ENCODE results near the gene BABAM2. TPM values are rescaled to one million over a fixed set of nuclear protein-coding genes. Genes with fewer than 3 reads are reported as not detected.

Gene BABAM2
- total RNA-seq, 2 donors from 2014 or later = 39.1 to 43.1 TPM

GRCh38 chr2:28292491-28292890, 402.0 kb downstream of the BABAM2 start:
- intact Hi-C loops (cut with DNase I) = no loop called here
- no peak for DNase-seq (ENCODE audit: low spot score)

DNA sequence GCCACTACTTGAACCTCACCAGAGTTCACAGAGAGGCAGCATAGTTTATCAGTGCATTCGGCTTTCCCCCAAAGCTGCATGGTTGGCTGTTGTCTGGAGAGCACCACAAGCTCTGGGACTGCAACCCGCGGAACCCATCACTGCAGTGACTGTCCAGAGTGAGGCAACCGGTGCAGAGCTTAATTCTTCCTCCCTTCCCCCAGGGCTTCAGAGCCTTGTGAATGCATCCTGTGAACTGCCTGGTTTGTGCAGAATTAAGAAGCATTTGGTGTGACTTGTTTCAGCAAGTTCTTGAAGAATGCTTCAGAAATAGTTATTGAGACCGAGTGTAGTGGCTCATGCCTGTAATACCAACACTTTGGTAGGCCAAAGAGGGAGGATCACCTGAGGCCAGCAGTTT, 402.9 kb downstream of the BABAM2 start:
- no peak for DNase-seq (ENCODE audit: low spot score)
- intact Hi-C loops (cut with DNase I) = no loop called here

DNA sequence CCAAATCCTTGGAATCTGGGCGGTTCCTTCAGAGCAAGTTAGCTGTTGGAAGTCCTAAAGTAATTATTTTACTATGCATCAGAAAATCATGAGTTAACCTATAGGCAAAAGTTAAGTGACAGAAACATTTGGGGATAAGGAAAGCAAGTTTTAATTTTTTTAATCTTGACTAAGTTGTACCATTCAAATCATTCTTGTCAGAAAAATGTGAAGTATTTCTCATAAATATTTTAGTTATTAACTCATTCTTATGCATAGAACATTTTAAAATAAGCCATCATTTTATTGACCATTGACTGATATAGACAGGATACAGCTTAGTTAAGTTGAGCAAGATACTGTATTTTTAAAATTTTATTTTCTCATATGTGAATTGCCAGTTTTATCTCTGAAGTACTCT, 403.9 kb downstream of the BABAM2 start:
- DNase-seq (ENCODE audit: low spot score) = no peak
- intact Hi-C loops (cut with DNase I) = no loop called here

GRCh38 chr2:28296243-28296642, 405.7 kb downstream of the BABAM2 start:
- intact Hi-C loops (cut with DNase I) = no loop called here
- no peak for DNase-seq (ENCODE audit: low spot score)

DNA sequence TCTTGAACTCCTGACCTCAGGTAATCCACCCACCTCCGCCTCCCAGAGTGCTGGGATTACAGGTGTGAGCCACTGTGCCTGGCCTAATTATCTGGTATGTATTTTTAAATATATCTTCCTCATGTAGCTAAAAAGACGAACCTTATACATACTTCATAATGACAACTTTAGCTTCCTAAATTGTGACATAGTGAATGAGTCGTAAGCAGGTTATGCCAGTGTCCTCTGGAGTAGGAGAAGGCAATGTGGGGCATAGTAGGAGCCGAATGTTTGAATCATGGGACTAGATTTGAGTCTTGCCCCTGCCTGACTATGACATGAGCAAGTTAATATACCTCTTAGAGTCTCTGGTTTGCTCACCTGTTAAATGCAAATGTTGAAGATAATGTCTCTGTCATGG, 406.4 kb downstream of the BABAM2 start:
- no peak for DNase-seq (ENCODE audit: low spot score)
- intact Hi-C loops (cut with DNase I) = no loop called here

DNA sequence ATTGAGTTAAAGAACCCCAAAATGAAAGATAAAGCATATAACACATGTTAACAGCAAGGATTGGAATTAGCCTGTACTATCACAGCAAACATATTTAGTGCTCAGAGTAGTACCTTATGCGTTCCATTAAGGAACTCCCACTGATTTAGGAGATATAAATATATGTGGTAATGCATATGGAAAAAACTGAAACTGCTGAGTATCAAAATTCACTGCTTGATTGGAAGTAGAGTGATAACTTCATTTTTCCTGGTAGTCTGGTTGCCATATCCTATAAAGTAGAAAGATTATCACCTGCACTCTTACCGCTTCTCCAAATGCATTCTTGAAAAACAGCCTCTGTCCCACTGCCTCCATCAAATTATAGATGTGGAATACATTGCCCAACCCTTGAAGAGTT, 407.0 kb downstream of the BABAM2 start:
- DNase-seq (ENCODE audit: low spot score) = no peak
- intact Hi-C loops (cut with DNase I) = no loop called here

GRCh38 chr2:28298406-28298805, 407.9 kb downstream of the BABAM2 start:
- no peak for DNase-seq (ENCODE audit: low spot score)
- intact Hi-C loops (cut with DNase I) = no loop called here

- intact Hi-C loops (cut with DNase I) = no loop called here
- DNase-seq (ENCODE audit: low spot score) = no peak
Observed at GRCh38 chr2:28300485-28301341, 410.2 kb downstream of the BABAM2 start.

DNA sequence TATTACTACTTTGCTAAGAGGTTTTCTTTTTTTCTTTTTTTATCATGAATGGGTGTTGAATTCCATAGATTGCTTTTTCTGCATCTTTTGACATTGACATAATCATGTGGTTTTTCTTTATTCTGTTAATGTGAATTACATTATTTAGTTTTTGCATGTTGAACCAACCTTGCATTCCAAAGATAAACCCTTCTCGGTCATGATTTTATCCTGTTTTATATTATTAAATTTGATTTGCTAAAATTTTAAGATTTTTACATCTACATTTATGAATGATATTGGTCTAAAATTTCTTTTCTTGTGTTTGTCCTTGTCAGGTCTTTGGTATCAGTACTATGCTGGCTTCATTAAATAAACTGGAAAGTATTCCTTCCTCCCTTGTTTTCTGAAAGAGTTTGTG, 414.7 kb downstream of the BABAM2 start:
- intact Hi-C loops (cut with DNase I) = no loop called here
- DNase-seq (ENCODE audit: low spot score) = no peak

GRCh38 chr2:28310107-28310506, 419.6 kb downstream of the BABAM2 start:
- intact Hi-C loops (cut with DNase I) = no loop called here
- DNase-seq (ENCODE audit: low spot score) = no peak

- no peak for DNase-seq (ENCODE audit: low spot score)
- intact Hi-C loops (cut with DNase I) = no loop called here
Observed at GRCh38 chr2:28311660-28312249, 421.2 kb downstream of the BABAM2 start.

GRCh38 chr2:28312307-28313219, 422.0 kb downstream of the BABAM2 start:
- DNase-seq (ENCODE audit: low spot score) = no peak
- intact Hi-C loops (cut with DNase I) = no loop called here

DNA sequence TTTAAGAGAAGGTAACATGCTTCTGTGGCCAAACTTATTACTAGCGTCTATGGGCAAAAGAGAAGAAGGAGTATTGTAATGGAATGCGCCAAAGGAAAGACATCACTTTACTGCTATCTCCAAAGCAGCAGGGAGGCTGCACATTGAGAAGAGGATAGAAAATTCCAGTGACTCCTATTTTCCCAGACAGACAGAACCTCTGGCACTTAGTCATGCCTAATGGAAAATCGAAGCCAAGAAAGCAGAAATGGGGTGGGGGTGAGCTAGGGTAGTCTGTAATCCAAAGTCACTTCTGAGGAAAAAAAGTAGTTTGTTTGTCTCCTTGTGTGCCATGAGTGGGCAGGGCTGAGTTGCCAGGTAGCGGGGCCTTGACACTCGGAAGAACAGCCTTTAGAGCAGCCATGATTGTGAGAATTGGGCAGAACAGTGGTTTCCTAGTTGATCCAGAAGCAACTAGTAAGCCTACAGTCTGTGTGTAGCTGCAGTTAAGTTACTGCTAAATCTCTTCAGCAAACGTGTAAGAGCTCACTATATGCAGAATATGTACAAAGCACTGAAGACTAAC, 422.8 kb downstream of the BABAM2 start:
- intact Hi-C loops (cut with DNase I) = no loop called here
- no peak for DNase-seq (ENCODE audit: low spot score)

DNA sequence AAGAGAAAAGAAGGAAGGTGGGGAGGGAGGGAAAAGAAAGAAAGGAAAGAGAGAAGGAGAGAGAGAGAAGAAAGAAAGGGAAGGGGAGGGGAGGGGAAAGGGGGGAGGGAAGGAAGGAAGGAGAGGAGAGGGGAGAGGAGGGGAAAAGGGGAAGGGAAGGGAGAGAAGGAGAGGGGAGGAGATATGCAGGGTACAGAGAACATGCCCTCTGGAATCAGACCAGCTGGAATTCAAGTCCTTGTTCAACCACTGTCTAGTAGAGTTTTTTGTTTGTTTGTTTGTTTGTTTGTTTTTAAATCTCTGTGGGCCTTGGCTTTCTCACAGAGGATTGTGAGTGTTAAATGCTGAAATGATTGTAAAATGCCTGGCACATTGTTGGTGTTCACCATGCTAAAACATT, 424.4 kb downstream of the BABAM2 start:
- DNase-seq (ENCODE audit: low spot score) = no peak
- intact Hi-C loops (cut with DNase I) = no loop called here

DNA sequence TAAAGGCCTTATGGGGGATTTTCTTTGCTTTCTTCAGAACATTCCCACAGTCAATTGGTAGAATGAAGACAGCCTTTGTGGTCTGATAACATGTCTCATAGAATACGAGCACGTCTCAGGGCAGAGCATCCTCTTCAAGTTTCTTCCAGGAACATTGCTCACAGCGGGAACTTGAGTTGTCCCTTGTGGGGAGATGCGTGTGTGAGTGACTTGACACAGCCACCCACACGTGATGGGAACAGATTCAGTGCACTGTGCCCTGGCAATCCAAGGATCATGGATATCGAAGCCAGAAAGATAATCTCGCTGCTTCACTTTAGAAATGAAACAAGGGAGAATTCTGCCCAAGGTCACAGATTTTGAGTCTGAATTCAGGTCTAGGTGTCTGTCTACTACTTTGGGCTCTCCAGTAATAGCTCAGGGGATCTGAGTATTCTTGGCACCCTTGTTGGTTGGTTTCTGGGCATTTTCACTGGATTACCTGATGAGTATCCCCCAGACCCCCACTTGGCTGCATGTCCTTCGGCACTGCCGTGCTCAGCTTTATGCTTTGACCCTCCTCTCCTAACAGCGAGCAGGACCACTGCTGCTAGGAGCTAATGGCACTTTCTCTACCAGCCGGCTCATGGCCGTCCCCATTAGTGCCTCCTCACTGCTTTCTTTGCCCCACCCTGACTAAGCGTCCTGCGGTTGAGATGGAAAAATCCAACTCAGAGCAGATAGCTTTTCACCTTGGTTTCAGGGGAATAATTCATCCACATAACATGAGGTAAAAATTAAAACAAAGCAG, 426.2 kb downstream of the BABAM2 start:
- no peak for DNase-seq (ENCODE audit: low spot score)
- intact Hi-C loops (cut with DNase I) = no loop called here

- DNase-seq (ENCODE audit: low spot score) = no peak
- intact Hi-C loops (cut with DNase I) = no loop called here
Observed at GRCh38 chr2:28317390-28317789, 426.9 kb downstream of the BABAM2 start.

DNA sequence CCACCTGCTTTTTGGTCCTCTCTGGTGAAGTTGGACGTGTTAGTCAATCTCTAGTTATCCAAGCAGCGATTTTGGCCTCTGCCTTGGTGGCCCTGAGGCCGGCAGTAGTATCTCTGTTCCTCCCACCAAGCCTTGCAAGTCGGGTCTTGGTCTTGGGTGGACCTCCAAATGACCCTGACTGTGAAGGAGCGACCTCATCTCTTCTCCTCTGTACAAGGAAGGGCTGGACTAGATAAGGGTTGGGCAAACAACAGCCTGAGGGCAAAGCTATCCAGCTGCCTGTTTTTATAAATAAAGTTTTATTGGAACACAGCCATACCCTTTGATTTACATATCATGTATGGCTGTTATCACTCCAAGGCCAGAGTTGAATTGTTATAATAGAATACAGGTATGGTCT, 427.5 kb downstream of the BABAM2 start:
- DNase-seq (ENCODE audit: low spot score) = no peak
- intact Hi-C loops (cut with DNase I) = no loop called here

DNA sequence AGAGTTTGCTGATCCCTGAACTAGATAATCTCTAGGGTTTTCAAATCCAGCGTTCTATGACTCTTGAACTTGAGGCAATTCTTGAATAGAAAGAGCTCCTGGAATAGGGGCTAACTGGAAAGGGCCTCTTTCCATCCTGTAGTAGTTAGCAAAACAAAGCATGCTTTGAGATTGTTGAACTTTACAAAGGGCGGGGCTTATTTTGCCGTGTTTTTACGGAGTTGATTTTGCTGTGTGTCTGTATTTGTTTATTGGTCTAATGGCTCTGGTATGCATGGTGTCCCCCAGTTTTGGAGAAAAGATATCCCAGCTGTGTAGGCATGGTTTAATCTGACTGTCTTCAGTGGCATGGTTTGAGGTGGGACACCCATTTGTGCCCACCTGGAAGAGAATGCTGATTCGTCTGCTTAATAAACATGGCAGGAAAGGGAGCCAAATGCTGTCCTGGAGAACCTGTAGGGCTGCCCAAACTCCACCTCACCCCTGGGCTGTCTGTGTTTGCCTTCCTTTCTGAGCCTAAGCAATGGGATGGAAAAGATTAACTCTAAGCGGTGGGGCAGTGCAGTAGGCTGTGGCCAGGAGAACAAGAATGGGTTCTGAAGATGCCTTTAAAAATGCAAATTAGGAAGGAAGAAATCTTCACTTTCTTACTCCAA, 428.1 kb downstream of the BABAM2 start:
- DNase-seq (ENCODE audit: low spot score) = no peak

More for the DNA sequence above, 428.1 kb downstream of the BABAM2 start:
- intact Hi-C loops (cut with DNase I) = no loop called here
